ENCODE data around the gene PRDM16.

PRDM16 gene

GRCh38 chr1:3036447-3037280 lies 32.3 kb upstream of the PRDM16 start:
- H3K27me3 ChIP-seq (ENCODE audit: insufficient read depth, low read length), result peaks cover 39% of the 10 kb centered on the region
- H3K4me3 ChIP-seq (ENCODE audit: low read length), result no peak overlapping the region

GRCh38 chr1:3037281-3038040 lies 31.5 kb upstream of the PRDM16 start:
- no peaks in the 10 kb centered on the region for H3K36me3 ChIP-seq (ENCODE audit: insufficient read depth, low read length)
- peaks cover 39% of the 10 kb centered on the region for H3K27me3 ChIP-seq (ENCODE audit: insufficient read depth, low read length)

More at GRCh38 chr1:3036447-3037280, 32.3 kb upstream of the PRDM16 start:
- Histone ChIP-seq H3K36me3 (ENCODE audit: insufficient read depth, low read length) (no peaks in the 10 kb centered on the region), H3K4me1 (ENCODE audit: insufficient read depth, low read length) (no peaks in the 10 kb centered on the region), H2AFZ (ENCODE audit: low read depth, low read length) (no peak overlapping the region), H3K9me3 (ENCODE audit: low read length) (no peaks in the 10 kb centered on the region)

GRCh38 chr1:3038113-3038551 lies 30.9 kb upstream of the PRDM16 start:
- Histone ChIP-seq H3K27me3 (ENCODE audit: insufficient read depth, low read length) (peaks cover 39% of the 10 kb centered on the region), H3K9me3 (ENCODE audit: low read length) (no peaks in the 10 kb centered on the region), H3K4me1 (ENCODE audit: insufficient read depth, low read length) (no peaks in the 10 kb centered on the region), H3K36me3 (ENCODE audit: insufficient read depth, low read length) (no peaks in the 10 kb centered on the region), H2AFZ (ENCODE audit: low read depth, low read length) (no peak overlapping the region), H3K4me3 (ENCODE audit: low read length) (no peak overlapping the region)

More at GRCh38 chr1:3037281-3038040, 31.5 kb upstream of the PRDM16 start:
- H3K4me3 ChIP-seq (ENCODE audit: low read length), result no peak overlapping the region
- H3K4me1 ChIP-seq (ENCODE audit: insufficient read depth, low read length), result no peaks in the 10 kb centered on the region
- H2AFZ ChIP-seq (ENCODE audit: low read depth, low read length), result no peak overlapping the region
- no peaks in the 10 kb centered on the region for H3K9me3 ChIP-seq (ENCODE audit: low read length)

- H3K4me1 ChIP-seq (ENCODE audit: insufficient read depth, low read length), result no peaks in the 10 kb centered on the region
- H2AFZ ChIP-seq (ENCODE audit: low read depth, low read length), result no peak overlapping the region
- peaks cover 37% of the 10 kb centered on the region for H3K27me3 ChIP-seq (ENCODE audit: insufficient read depth, low read length)
These were observed 30.3 kb upstream of the PRDM16 start for GRCh38 chr1:3038571-3039181.

GRCh38 chr1:3040004-3040403 lies 29.0 kb upstream of the PRDM16 start:
- peaks cover 27% of the 10 kb centered on the region for H3K27me3 ChIP-seq (ENCODE audit: insufficient read depth, low read length)

More at GRCh38 chr1:3038571-3039181, 30.3 kb upstream of the PRDM16 start:
- Histone ChIP-seq H3K9me3 (ENCODE audit: low read length) (no peaks in the 10 kb centered on the region), H3K4me3 (ENCODE audit: low read length) (no peak overlapping the region), H3K36me3 (ENCODE audit: insufficient read depth, low read length) (no peaks in the 10 kb centered on the region)

DNA sequence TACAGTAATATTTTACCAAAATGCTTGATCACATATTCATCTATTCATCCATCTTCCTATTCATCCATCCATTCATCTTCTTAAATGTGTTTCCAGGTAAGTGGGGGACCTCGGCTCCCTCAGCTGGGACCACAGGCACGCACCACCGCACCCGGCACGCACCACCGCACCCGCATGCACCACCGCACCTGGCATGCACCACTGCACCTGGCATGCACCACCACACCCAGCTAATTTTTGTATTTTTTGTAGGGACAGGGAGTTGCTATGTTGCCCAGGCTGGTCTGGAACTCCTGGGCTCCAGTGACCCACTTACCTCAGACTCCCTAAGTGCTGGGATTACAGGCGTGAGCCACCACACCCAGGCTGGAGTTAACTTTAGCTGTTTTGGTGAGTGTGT lies 26.5 kb upstream of the PRDM16 start:
- H3K4me3 ChIP-seq (ENCODE audit: low read length), result no peak overlapping the region
- no peaks in the 10 kb centered on the region for H3K4me1 ChIP-seq (ENCODE audit: insufficient read depth, low read length)
- peaks cover 11% of the 10 kb centered on the region for H3K27me3 ChIP-seq (ENCODE audit: insufficient read depth, low read length)
- no peak overlapping the region for H2AFZ ChIP-seq (ENCODE audit: low read depth, low read length)
- no peaks in the 10 kb centered on the region for H3K36me3 ChIP-seq (ENCODE audit: insufficient read depth, low read length)
- no peaks in the 10 kb centered on the region for H3K9me3 ChIP-seq (ENCODE audit: low read length)

More at GRCh38 chr1:3040004-3040403, 29.0 kb upstream of the PRDM16 start:
- no peak overlapping the region for H3K4me3 ChIP-seq (ENCODE audit: low read length)
- H3K4me1 ChIP-seq (ENCODE audit: insufficient read depth, low read length), result no peaks in the 10 kb centered on the region
- no peaks in the 10 kb centered on the region for H3K36me3 ChIP-seq (ENCODE audit: insufficient read depth, low read length)
- no peak overlapping the region for H2AFZ ChIP-seq (ENCODE audit: low read depth, low read length)
- H3K9me3 ChIP-seq (ENCODE audit: low read length), result no peaks in the 10 kb centered on the region

DNA sequence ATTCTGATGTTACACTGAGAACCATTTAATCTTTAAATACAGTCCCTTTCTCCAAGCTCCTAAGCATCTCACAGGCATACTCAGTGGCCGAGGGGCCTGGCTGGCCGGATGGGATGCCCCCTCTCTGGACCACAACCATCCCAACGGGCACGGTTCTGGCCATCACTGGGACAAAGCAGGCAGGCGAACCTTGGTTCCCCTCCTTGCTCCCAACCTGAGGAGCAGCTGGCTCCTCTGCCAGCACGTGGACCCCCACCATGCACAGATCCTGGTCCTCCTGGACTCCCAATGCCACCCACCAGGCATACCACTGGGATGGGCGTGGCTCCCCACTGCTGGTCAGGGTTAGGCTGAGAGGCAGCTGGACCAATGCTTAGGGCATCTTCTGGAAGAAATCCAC lies 19.8 kb upstream of the PRDM16 start:
- Histone ChIP-seq H3K27me3 (ENCODE audit: insufficient read depth, low read length) (peaks cover 4% of the 10 kb centered on the region), H3K4me1 (ENCODE audit: insufficient read depth, low read length) (no peaks in the 10 kb centered on the region), H3K9me3 (ENCODE audit: low read length) (no peaks in the 10 kb centered on the region), H3K4me3 (ENCODE audit: low read length) (no peak overlapping the region), H2AFZ (ENCODE audit: low read depth, low read length) (no peak overlapping the region), H3K36me3 (ENCODE audit: insufficient read depth, low read length) (no peaks in the 10 kb centered on the region)

- H3K36me3 ChIP-seq (ENCODE audit: insufficient read depth, low read length), result no peaks in the 10 kb centered on the region
- H3K9me3 ChIP-seq (ENCODE audit: low read length), result no peaks in the 10 kb centered on the region
- H3K4me1 ChIP-seq (ENCODE audit: insufficient read depth, low read length), result no peaks in the 10 kb centered on the region
- no peak overlapping the region for H2AFZ ChIP-seq (ENCODE audit: low read depth, low read length)
- H3K27me3 ChIP-seq (ENCODE audit: insufficient read depth, low read length), result peaks cover 9% of the 10 kb centered on the region
- no peak overlapping the region for H3K4me3 ChIP-seq (ENCODE audit: low read length)
These were observed 19.1 kb upstream of the PRDM16 start for GRCh38 chr1:3049905-3050304.

DNA sequence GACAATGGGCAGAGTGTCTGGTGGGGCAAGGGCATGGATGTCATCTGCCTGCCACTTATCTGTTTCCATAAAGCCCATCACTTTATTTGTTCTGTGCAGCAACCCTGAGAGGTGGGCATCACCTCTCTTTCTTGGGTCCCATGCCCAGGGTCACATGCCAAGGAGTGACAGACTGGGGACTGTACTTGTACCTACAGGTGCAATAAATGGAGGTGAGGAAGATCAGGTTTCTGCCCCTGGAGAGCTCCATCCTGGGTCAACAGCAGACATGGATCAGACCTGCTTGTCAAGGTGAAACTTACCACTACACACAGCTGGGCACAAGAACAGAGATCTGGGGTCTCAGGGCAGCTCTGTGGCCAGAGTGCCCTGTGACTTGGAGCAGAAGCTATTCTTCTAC lies 18.4 kb upstream of the PRDM16 start:
- Histone ChIP-seq H2AFZ (ENCODE audit: low read depth, low read length) (no peak overlapping the region), H3K36me3 (ENCODE audit: insufficient read depth, low read length) (no peaks in the 10 kb centered on the region), H3K27me3 (ENCODE audit: insufficient read depth, low read length) (peaks cover 9% of the 10 kb centered on the region), H3K4me3 (ENCODE audit: low read length) (no peak overlapping the region), H3K9me3 (ENCODE audit: low read length) (no peaks in the 10 kb centered on the region), H3K4me1 (ENCODE audit: insufficient read depth, low read length) (no peaks in the 10 kb centered on the region)

- Histone ChIP-seq H3K36me3 (ENCODE audit: insufficient read depth, low read length) (no peaks in the 10 kb centered on the region), H3K9me3 (ENCODE audit: low read length) (no peaks in the 10 kb centered on the region)
These were observed 17.4 kb upstream of the PRDM16 start for GRCh38 chr1:3051270-3052268.

DNA sequence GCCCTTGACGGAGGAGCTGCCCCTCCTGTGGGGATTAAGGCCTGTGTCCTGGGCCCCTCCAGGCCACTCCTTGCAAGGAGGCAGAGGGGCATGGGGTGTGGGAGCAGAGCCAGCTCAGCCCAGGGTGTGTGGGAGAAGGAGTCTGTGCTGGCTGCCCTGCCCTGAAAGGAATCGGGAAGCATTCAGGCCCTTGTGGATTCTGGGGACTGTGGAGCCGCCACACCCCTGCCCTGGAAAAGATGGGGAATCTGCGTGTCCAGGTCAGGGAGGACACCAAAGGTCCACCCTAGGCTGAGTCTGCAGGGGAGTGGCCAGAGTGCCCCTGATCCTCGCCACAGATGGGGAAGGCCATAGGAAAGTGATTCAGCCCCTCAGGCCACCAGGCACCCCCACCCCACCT lies 16.5 kb upstream of the PRDM16 start:
- Histone ChIP-seq H3K4me3 (ENCODE audit: low read length) (no peak overlapping the region), H3K4me1 (ENCODE audit: insufficient read depth, low read length) (no peaks in the 10 kb centered on the region), H3K36me3 (ENCODE audit: insufficient read depth, low read length) (no peaks in the 10 kb centered on the region), H3K27me3 (ENCODE audit: insufficient read depth, low read length) (peaks cover 9% of the 10 kb centered on the region), H3K9me3 (ENCODE audit: low read length) (no peaks in the 10 kb centered on the region), H2AFZ (ENCODE audit: low read depth, low read length) (no peak overlapping the region)

More at GRCh38 chr1:3051270-3052268, 17.4 kb upstream of the PRDM16 start:
- Histone ChIP-seq H3K4me3 (ENCODE audit: low read length) (no peak overlapping the region), H3K4me1 (ENCODE audit: insufficient read depth, low read length) (no peaks in the 10 kb centered on the region), H2AFZ (ENCODE audit: low read depth, low read length) (no peak overlapping the region), H3K27me3 (ENCODE audit: insufficient read depth, low read length) (peaks cover 9% of the 10 kb centered on the region)

- H3K9me3 ChIP-seq (ENCODE audit: low read length), result no peaks in the 10 kb centered on the region
- peaks cover 12% of the 10 kb centered on the region for H3K27me3 ChIP-seq (ENCODE audit: insufficient read depth, low read length)
- no peak overlapping the region for H2AFZ ChIP-seq (ENCODE audit: low read depth, low read length)
- H3K4me1 ChIP-seq (ENCODE audit: insufficient read depth, low read length), result no peaks in the 10 kb centered on the region
- H3K36me3 ChIP-seq (ENCODE audit: insufficient read depth, low read length), result no peaks in the 10 kb centered on the region
- H3K4me3 ChIP-seq (ENCODE audit: low read length), result no peak overlapping the region
These were observed 15.5 kb upstream of the PRDM16 start for GRCh38 chr1:3053366-3053980.
